ENCODE data around the gene CNTNAP2. TPM values are rescaled to one million over a fixed set of nuclear protein-coding genes. Genes with fewer than 3 reads are reported as not detected.

The CNTNAP2 gene
- total RNA-seq, 1 donor from 2014 or later: 5.4 TPM

DNA sequence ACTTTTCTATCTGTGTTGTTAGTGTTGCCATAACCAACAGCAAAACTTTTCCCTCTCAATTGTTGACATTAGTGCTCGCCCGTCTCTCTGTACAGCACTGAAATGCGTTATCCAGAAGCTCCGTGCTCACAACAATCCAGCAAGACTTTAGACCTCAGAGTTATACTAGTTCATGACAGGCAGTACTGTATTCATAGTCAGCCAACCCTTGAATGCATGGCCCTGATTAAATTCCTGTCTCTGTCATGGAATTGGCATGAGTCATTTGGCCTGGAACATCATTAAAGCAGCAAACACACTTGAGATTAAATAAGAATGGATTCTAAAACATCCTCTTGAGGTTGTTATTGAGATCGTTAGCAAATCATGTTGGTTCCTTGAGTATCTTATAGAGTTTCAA lies 2068.4 kb downstream of the CNTNAP2 start:
- TF ChIP-seq, protein P1, sequence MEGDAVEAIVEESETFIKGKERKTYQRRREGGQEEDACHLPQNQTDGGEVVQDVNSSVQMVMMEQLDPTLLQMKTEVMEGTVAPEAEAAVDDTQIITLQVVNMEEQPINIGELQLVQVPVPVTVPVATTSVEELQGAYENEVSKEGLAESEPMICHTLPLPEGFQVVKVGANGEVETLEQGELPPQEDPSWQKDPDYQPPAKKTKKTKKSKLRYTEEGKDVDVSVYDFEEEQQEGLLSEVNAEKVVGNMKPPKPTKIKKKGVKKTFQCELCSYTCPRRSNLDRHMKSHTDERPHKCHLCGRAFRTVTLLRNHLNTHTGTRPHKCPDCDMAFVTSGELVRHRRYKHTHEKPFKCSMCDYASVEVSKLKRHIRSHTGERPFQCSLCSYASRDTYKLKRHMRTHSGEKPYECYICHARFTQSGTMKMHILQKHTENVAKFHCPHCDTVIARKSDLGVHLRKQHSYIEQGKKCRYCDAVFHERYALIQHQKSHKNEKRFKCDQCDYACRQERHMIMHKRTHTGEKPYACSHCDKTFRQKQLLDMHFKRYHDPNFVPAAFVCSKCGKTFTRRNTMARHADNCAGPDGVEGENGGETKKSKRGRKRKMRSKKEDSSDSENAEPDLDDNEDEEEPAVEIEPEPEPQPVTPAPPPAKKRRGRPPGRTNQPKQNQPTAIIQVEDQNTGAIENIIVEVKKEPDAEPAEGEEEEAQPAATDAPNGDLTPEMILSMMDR (IDR thresholded peaks at IDR 0.05; ENCODE audit: unreplicated experiment): no peak
- H3K4me1 Mint-ChIP-seq (ENCODE audit: unreplicated experiment): no peaks in the 10 kb centered on the region
- H3K36me3 Mint-ChIP-seq (ENCODE audit: low read depth, unreplicated experiment): no peaks in the 10 kb centered on the region

DNA sequence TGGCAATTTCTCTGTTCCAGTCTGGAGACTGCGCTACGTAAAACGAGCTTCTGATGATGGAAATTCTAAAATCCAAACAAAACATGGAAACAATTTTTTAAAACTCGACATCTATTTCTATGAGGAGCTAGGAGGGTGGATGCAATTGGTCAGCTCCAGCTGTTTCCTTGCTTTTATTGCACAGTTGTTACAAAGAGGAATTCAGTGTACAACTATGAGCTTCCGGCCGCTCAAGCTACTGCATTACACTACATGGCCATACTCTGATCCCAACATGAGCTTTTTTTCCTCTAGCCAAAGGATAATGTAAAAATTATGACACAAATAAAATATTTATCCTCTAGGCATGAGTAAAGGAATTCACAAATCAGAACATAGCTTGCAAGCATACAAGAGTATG lies 2070.9 kb downstream of the CNTNAP2 start:
- no peak overlapping the region for H3K27ac Mint-ChIP-seq (ENCODE audit: unreplicated experiment)
- no peaks in the 10 kb centered on the region for H3K9me3 Mint-ChIP-seq (ENCODE audit: unreplicated experiment)
- H3K27me3 Mint-ChIP-seq (ENCODE audit: unreplicated experiment): no peaks in the 10 kb centered on the region
- DNase-seq (ENCODE audit: low spot score): no peak
- no peaks in the 10 kb centered on the region for H3K36me3 Mint-ChIP-seq (ENCODE audit: low read depth, unreplicated experiment)
- H3K4me3 Mint-ChIP-seq (ENCODE audit: unreplicated experiment): no peak overlapping the region
- TF ChIP-seq, protein P1 (IDR thresholded peaks at IDR 0.05; ENCODE audit: unreplicated experiment): no peak
- no peaks in the 10 kb centered on the region for H3K4me1 Mint-ChIP-seq (ENCODE audit: unreplicated experiment)

More for the DNA sequence above, 2068.4 kb downstream of the CNTNAP2 start:
- no peak overlapping the region for H3K27ac Mint-ChIP-seq (ENCODE audit: unreplicated experiment)
- no peaks in the 10 kb centered on the region for H3K27me3 Mint-ChIP-seq (ENCODE audit: unreplicated experiment)
- H3K9me3 Mint-ChIP-seq (ENCODE audit: unreplicated experiment): no peaks in the 10 kb centered on the region
- DNase-seq (ENCODE audit: low spot score): no peak
- H3K4me3 Mint-ChIP-seq (ENCODE audit: unreplicated experiment): no peak overlapping the region

DNA sequence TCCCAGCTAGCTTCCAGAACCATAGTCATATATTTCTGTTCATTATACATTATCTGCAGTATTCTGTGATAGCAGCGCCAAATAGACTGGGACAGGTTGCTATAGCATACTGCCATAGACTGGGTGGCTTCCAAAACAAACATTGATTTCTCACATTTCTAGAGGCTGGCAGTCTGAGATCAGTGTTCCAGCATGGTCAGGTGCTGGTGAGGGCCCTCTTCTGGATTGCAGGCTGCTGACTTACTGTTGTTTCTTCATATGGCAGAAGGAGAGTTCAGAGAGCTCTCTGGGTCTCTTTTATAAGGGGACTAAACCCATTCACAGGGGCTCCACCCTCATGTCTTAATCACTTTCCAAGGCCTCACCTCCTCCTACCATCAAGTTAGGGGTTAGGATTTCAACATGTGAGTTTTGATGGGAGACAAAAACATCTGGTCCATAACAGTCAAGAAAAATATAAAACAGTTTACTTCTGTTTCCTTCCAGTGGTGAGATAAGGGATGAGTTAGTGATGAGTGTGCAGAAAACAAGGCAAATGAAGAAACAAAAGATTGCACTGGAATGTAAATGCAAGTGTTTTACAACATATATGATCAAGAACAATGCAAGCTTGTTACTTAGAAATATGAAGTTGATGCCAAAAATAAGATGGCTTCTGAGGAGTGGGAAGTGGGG lies 2074.9 kb downstream of the CNTNAP2 start:
- Mint-ChIP-seq H3K27ac (ENCODE audit: unreplicated experiment) (no peak overlapping the region), H3K4me3 (ENCODE audit: unreplicated experiment) (no peak overlapping the region), H3K27me3 (ENCODE audit: unreplicated experiment) (no peaks in the 10 kb centered on the region), H3K9me3 (ENCODE audit: unreplicated experiment) (no peaks in the 10 kb centered on the region), H3K4me1 (ENCODE audit: unreplicated experiment) (no peaks in the 10 kb centered on the region), H3K36me3 (ENCODE audit: low read depth, unreplicated experiment) (no peaks in the 10 kb centered on the region)
- TF ChIP-seq, protein P1 (IDR thresholded peaks at IDR 0.05; ENCODE audit: unreplicated experiment): no peak
- DNase-seq (ENCODE audit: low spot score): no peak

DNA sequence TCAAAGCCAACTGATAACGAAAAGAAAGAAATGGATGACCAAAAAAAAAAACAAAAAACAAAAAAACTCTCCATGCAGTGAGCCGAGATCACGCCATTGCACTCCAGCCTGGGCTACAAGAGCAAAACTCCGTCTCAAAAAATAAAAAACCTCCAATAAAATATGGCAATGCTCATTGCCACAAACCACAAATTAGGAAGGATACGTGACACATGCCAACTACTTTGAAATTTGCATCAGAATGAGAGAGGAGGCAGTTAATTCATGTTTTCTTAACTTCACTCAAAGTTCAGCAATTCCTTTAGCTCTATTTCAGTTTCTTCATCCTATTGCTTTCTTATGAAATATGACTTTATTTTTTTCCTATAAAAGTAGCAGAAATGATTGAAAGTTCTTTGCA lies 2075.9 kb downstream of the CNTNAP2 start:
- Mint-ChIP-seq H3K9me3 (ENCODE audit: unreplicated experiment) (no peaks in the 10 kb centered on the region), H3K27me3 (ENCODE audit: unreplicated experiment) (no peaks in the 10 kb centered on the region), H3K36me3 (ENCODE audit: low read depth, unreplicated experiment) (no peaks in the 10 kb centered on the region), H3K27ac (ENCODE audit: unreplicated experiment) (no peak overlapping the region), H3K4me1 (ENCODE audit: unreplicated experiment) (no peaks in the 10 kb centered on the region), H3K4me3 (ENCODE audit: unreplicated experiment) (no peak overlapping the region)
- DNase-seq (ENCODE audit: low spot score): no peak
- TF ChIP-seq, protein P1 (IDR thresholded peaks at IDR 0.05; ENCODE audit: unreplicated experiment): no peak

DNA sequence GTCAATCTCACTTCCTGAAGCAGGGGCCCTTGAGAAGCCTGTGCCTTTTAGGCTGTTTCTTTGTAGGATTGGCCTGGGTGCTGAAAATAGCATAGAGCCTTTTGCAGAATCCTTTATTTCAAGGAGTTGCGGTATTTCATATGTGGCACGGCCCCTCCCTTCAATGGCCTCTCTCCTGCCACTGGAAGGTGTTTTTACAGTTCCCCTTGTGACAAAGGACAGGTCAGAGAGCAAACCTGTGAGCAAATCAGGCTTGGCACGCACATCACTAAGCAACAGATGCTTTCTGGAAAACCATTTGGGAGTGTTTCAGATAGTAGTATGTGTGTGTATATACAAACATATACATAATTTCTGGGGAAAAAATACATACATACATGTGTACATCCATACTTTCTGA lies 2085.4 kb downstream of the CNTNAP2 start:
- Mint-ChIP-seq H3K4me1 (ENCODE audit: unreplicated experiment) (no peaks in the 10 kb centered on the region), H3K9me3 (ENCODE audit: unreplicated experiment) (no peaks in the 10 kb centered on the region), H3K27ac (ENCODE audit: unreplicated experiment) (no peak overlapping the region), H3K27me3 (ENCODE audit: unreplicated experiment) (no peaks in the 10 kb centered on the region), H3K36me3 (ENCODE audit: low read depth, unreplicated experiment) (no peaks in the 10 kb centered on the region), H3K4me3 (ENCODE audit: unreplicated experiment) (no peak overlapping the region)
- TF ChIP-seq, protein P1 (IDR thresholded peaks at IDR 0.05; ENCODE audit: unreplicated experiment): no peak
- DNase-seq (ENCODE audit: low spot score): no peak
